ENCODE data around the gene CDT1. TPM values are rescaled to one million over a fixed set of nuclear protein-coding genes. Genes with fewer than 3 reads are reported as not detected.
A peak's percentile ranks its signal among the peaks of the same experiment; 100 is the strongest.
"Not testable (repeated sequence)": the region's sequence is repeated elsewhere in the genome, so short reads cannot be mapped to it uniquely, and the experiment has no call there.

Gene CDT1
- total RNA-seq, 4 donors from 2014 or later: 0.33 to 1.8 (median 0.99) TPM

GRCh38 chr16:88768071-88768783, 35.4 kb upstream of the CDT1 start:
- peaks cover 76 to 97% of the 10 kb centered on the region in 2 donors for H3K4me1 ChIP-seq
- peak; percentile 95 to 97 for DNase-seq

GRCh38 chr16:88769617-88770460, 33.8 kb upstream of the CDT1 start:
- DNase-seq: peak; percentile 85 to 87
- H3K4me1 ChIP-seq: peaks cover 60 to 95% of the 10 kb centered on the region in 2 donors
- H3K4me3 ChIP-seq (replicated peaks in 1 of 3): peak overlapping the region in 1 of 3 donors; percentile 5
- H3K27ac ChIP-seq: peak overlapping the region; percentile 75 to 93 (median 91)
- H3K27me3 ChIP-seq: no peaks in the 10 kb centered on the region
- intact Hi-C loops (cut with DNase I): no loop called here
- WGBS, 2 donors: 4 to 47% methylated on average over 4 to 13 of the region's 30 CpGs
- H3K36me3 ChIP-seq: no peaks in the 10 kb centered on the region
- TF ChIP-seq POLR2A (IDR thresholded peaks at IDR 0.05): peak in 1 of 2 donors; percentile 48
- TF ChIP-seq CTCF (IDR thresholded peaks at IDR 0.05): no peak
- no peaks in the 10 kb centered on the region for H3K9me3 ChIP-seq

More at GRCh38 chr16:88768071-88768783, 35.4 kb upstream of the CDT1 start:
- peak overlapping the region; percentile 75 to 93 (median 91) for H3K27ac ChIP-seq
- WGBS, 2 donors: 16 to 27% methylated on average over 12 to 16 of the region's 24 CpGs
- TF ChIP-seq POLR2A (IDR thresholded peaks at IDR 0.05) (peak in 1 of 2 donors; percentile 18), CTCF (IDR thresholded peaks at IDR 0.05) (peak in 1 of 6 experiments; percentile 18)
- intact Hi-C loops (cut with DNase I): no loop called here
- no peaks in the 10 kb centered on the region for H3K27me3 ChIP-seq
- no peaks in the 10 kb centered on the region for H3K36me3 ChIP-seq
- no peak overlapping the region for H3K4me3 ChIP-seq (replicated peaks in 1 of 3)
- H3K9me3 ChIP-seq: no peaks in the 10 kb centered on the region

- Histone ChIP-seq H3K27ac (peak overlapping the region; percentile 75 to 93 (median 91)), H3K4me3 (replicated peaks in 1 of 3) (peak overlapping the region in 1 of 3 donors; percentile 5), H3K4me1 (peaks cover 53 to 86% of the 10 kb centered on the region in 2 donors), H3K36me3 (no peaks in the 10 kb centered on the region), H3K9me3 (no peaks in the 10 kb centered on the region), H3K27me3 (no peaks in the 10 kb centered on the region)
- intact Hi-C loops (cut with DNase I): no loop called here
- WGBS, 2 donors: 13 to 33% methylated on average over 9 to 22 of the region's 41 CpGs
- peak; percentile 93 for DNase-seq
- TF ChIP-seq POLR2A (IDR thresholded peaks at IDR 0.05) (peak in 1 of 2 donors; percentile 61), CTCF (IDR thresholded peaks at IDR 0.05) (no peak)
These were observed 32.9 kb upstream of the CDT1 start for GRCh38 chr16:88770461-88771293.

GRCh38 chr16:88771294-88771772, 32.3 kb upstream of the CDT1 start:
- Histone ChIP-seq H3K4me1 (peaks cover 49 to 80% of the 10 kb centered on the region in 2 donors), H3K27ac (peak overlapping the region; percentile 75 to 93 (median 91)), H3K4me3 (replicated peaks in 1 of 3) (no peak overlapping the region), H3K27me3 (no peaks in the 10 kb centered on the region), H3K36me3 (no peaks in the 10 kb centered on the region), H3K9me3 (no peaks in the 10 kb centered on the region)
- 73 to 80% methylated on average over 5 to 10 of the region's 19 CpGs for WGBS, 2 donors
- intact Hi-C loops (cut with DNase I): no loop called here
- no peak for DNase-seq
- no peak for TF ChIP-seq CTCF (IDR thresholded peaks at IDR 0.05)
- TF ChIP-seq POLR2A (IDR thresholded peaks at IDR 0.05): no peak

GRCh38 chr16:88771781-88772180, 31.8 kb upstream of the CDT1 start:
- H3K9me3 ChIP-seq; H3K27ac ChIP-seq; intact Hi-C loops (cut with DNase I); H3K36me3 ChIP-seq; H3K4me3 ChIP-seq (replicated peaks in 1 of 3); H3K27me3 ChIP-seq; DNase-seq: not testable (repeated sequence)
- WGBS, 2 donors: 82% methylated on average over 5 of the region's 23 CpGs; no CpG with 5 or more reads in 1 of the 2 donors
- peaks cover 45 to 75% of the 10 kb centered on the region in 2 donors for H3K4me1 ChIP-seq

Measured in thyroid gland (tissue), 4 donors.